Measurements from ENCODE around the gene GABRD. TPM values are rescaled to one million over a fixed set of nuclear protein-coding genes. Genes with fewer than 3 reads are reported as not detected.

Gene GABRD
- total and polyA plus RNA-seq, 2 of the 13 experiments (the other 11 are each of a cell fraction or from before 2014, with no cell fraction given), result not detected

GRCh38 chr1:2049225-2049717 is 30.1 kb downstream of the GABRD start (continued):
- no peak for TF ChIP-seq MXD1 (CRISPR knock-in tag; IDR thresholded peaks at IDR 0.05)
- TF ChIP-seq ZNF615 (CRISPR knock-in tag; IDR thresholded peaks at IDR 0.05; ENCODE audit: borderline replicate concordance), result no peak
- TF ChIP-seq CHCHD3 (CRISPR knock-in tag; IDR thresholded peaks at IDR 0.05), result no peak
- peak; percentile 93 for TF ChIP-seq MYC (CRISPR knock-in tag; IDR thresholded peaks at IDR 0.05; ENCODE audit: borderline replicate concordance)
- TF ChIP-seq HOXA9 (CRISPR knock-in tag; IDR thresholded peaks at IDR 0.05; ENCODE audit: borderline replicate concordance), result no peak
- TF ChIP-seq AFF4 (CRISPR knock-in tag; IDR thresholded peaks at IDR 0.05), result no peak
- peak; percentile 2; the same call in 1 of the 2 replicates for TF ChIP-seq CSRNP1 (CRISPR knock-in tag; IDR thresholded peaks at IDR 0.05)
- 0 out of 2 replicates have a peak, but pooled peaks have one; percentile 16 for TF ChIP-seq GABPB1 (CRISPR knock-in tag; IDR thresholded peaks at IDR 0.05)
- no peak for TF ChIP-seq ZBTB44 (CRISPR knock-in tag; IDR thresholded peaks at IDR 0.05)
- TF ChIP-seq TFDP2 (CRISPR knock-in tag; IDR thresholded peaks at IDR 0.05), result 0 out of 2 replicates have a peak, but pooled peaks have one; percentile 33
- TF ChIP-seq ZNF280D (CRISPR knock-in tag; IDR thresholded peaks at IDR 0.05), result peak; percentile 96
- TF ChIP-seq PRMT3 (CRISPR knock-in tag; IDR thresholded peaks at IDR 0.05; ENCODE audit: borderline replicate concordance, low read depth), result no peak
- TF ChIP-seq MTF2 (CRISPR knock-in tag; IDR thresholded peaks at IDR 0.05; ENCODE audit: borderline replicate concordance), result peak; percentile 81; the same call in 1 of the 2 replicates
- TF ChIP-seq CREBL2 (CRISPR knock-in tag; IDR thresholded peaks at IDR 0.05; ENCODE audit: borderline replicate concordance), result no peak
- no peak for TF ChIP-seq ZNF207 (IDR thresholded peaks at IDR 0.05; ENCODE audit: borderline replicate concordance)

All from HepG2 (cell line).